ENCODE data around the gene MALRD1.

The MALRD1 gene

DNA sequence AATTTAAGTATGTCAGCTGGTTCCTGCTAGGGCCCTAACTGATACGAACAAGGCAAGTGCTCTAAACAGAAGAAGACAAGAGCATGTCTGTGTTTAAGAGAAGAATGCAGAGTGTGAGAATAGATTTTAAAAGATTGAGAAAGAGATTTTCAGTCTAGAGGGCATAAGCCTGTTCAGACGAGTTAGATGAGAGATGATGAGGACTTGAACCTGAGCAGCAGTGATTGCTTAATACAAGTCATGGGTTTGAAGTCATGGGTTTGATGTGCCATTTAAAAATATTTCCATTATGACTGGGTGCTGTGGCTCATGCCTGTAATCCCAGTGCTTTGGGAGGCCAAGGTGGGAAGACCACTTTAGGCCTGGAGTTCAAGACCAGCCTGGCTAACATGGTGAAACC is 658.8 kb downstream of the MALRD1 start:
- no peak for DNase-seq (ENCODE audit: low read depth)
- TF ChIP-seq, protein P1, sequence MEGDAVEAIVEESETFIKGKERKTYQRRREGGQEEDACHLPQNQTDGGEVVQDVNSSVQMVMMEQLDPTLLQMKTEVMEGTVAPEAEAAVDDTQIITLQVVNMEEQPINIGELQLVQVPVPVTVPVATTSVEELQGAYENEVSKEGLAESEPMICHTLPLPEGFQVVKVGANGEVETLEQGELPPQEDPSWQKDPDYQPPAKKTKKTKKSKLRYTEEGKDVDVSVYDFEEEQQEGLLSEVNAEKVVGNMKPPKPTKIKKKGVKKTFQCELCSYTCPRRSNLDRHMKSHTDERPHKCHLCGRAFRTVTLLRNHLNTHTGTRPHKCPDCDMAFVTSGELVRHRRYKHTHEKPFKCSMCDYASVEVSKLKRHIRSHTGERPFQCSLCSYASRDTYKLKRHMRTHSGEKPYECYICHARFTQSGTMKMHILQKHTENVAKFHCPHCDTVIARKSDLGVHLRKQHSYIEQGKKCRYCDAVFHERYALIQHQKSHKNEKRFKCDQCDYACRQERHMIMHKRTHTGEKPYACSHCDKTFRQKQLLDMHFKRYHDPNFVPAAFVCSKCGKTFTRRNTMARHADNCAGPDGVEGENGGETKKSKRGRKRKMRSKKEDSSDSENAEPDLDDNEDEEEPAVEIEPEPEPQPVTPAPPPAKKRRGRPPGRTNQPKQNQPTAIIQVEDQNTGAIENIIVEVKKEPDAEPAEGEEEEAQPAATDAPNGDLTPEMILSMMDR (IDR thresholded peaks at IDR 0.05; ENCODE audit: insufficient read depth, low read depth, low read length, missing control alignments), result no peak
- H3K4me3 ChIP-seq (ENCODE audit: low read depth, low read length), result no peak overlapping the region

GRCh38 chr10:19708031-19708430 is 659.4 kb downstream of the MALRD1 start:
- TF ChIP-seq, protein P1 (IDR thresholded peaks at IDR 0.05; ENCODE audit: insufficient read depth, low read depth, low read length, missing control alignments), result no peak
- DNase-seq (ENCODE audit: low read depth), result no peak
- H3K4me3 ChIP-seq (ENCODE audit: low read depth, low read length), result no peak overlapping the region

GRCh38 chr10:19710600-19710999 is 662.0 kb downstream of the MALRD1 start:
- no peak for DNase-seq (ENCODE audit: low read depth)
- TF ChIP-seq, protein P1 (IDR thresholded peaks at IDR 0.05; ENCODE audit: insufficient read depth, low read depth, low read length, missing control alignments), result no peak
- no peak overlapping the region for H3K4me3 ChIP-seq (ENCODE audit: low read depth, low read length)

- H3K4me3 ChIP-seq (ENCODE audit: low read depth, low read length), result no peak overlapping the region
- TF ChIP-seq, protein P1 (IDR thresholded peaks at IDR 0.05; ENCODE audit: insufficient read depth, low read depth, low read length, missing control alignments), result no peak
- DNase-seq (ENCODE audit: low read depth), result no peak
Measured at GRCh38 chr10:19713159-19713558, 664.6 kb downstream of the MALRD1 start.

- H3K4me3 ChIP-seq (ENCODE audit: low read depth, low read length), result no peak overlapping the region
- TF ChIP-seq, protein P1 (IDR thresholded peaks at IDR 0.05; ENCODE audit: insufficient read depth, low read depth, low read length, missing control alignments), result no peak
- DNase-seq (ENCODE audit: low read depth), result no peak
Measured at GRCh38 chr10:19713800-19714525, 665.4 kb downstream of the MALRD1 start.

DNA sequence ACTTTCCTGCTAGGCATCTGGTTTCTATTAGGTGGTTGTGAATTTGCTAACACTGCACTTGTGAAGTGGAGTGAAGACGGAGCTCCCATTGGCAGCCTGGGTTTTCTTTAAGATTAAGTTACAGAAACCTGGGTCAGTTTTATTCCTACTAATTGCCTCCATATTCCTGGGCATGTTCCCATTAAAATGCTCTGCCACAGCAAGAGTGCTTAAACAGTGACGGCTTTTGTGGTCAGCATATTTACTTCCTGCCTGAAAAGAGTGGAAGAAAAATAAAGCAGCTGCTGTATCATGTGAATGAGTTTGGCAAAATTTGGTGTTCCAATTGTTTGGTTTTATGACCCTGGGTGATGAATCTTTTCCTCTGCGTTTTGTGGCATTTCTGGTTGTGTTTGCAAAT is 670.7 kb downstream of the MALRD1 start:
- TF ChIP-seq, protein P1 (IDR thresholded peaks at IDR 0.05; ENCODE audit: insufficient read depth, low read depth, low read length, missing control alignments), result no peak
- H3K4me3 ChIP-seq (ENCODE audit: low read depth, low read length), result no peak overlapping the region
- DNase-seq (ENCODE audit: low read depth), result no peak

GRCh38 chr10:19724287-19724686 is 675.7 kb downstream of the MALRD1 start:
- H3K4me3 ChIP-seq (ENCODE audit: low read depth, low read length), result no peak overlapping the region
- no peak for DNase-seq (ENCODE audit: low read depth)
- TF ChIP-seq, protein P1 (IDR thresholded peaks at IDR 0.05; ENCODE audit: insufficient read depth, low read depth, low read length, missing control alignments), result no peak

Data from GM12865 (cell line).